ENCODE measurements around the gene PMPCA. TPM values are rescaled to one million over a fixed set of nuclear protein-coding genes. Genes with fewer than 3 reads are reported as not detected.
"Not testable (repeated sequence)": the region's sequence is repeated elsewhere in the genome, so short reads cannot be mapped to it uniquely, and the experiment has no call there.

The PMPCA gene
- total RNA-seq, 4 donors from 2014 or later = 29.4 to 38.7 (median 33.5) TPM

DNA sequence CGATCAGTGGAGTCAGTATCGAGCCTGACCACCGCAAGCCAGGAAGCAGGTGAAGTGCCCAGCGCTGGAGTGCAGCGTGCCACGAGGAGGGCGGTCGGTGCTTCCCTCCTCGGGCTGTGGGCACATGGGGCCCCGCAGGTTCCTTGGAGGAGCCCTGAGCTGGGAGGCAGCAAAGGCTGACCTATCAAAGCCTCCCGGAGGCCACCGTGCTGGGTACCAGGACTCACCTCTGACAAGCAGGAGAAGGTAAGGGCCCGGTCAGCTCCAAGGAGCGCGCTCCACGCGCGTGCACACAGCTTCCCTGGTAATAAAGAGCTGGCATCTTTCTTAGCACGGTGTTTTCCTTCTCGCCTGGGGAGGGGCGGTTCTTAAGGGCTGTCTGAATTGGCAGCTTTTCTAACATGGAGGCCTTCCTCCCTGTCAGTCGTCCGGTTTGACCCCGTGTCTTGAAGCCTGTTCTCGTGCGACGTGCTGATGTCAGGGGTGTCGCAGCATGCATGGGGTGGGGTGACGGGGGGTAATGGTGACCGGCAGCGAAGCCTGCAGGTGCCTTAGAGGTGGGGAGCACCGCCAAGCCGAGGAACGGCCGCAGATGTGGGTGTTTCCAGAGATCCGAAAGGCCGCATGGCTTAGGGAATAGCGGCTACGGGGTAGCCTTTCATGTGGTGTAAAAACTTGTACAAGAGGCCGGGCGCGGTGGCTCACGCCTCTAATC, 13.1 kb downstream of the PMPCA start:
- no peak overlapping the region for H3K27ac ChIP-seq
- no peaks in the 10 kb centered on the region for H3K4me1 ChIP-seq
- no peaks in the 10 kb centered on the region for H3K27me3 ChIP-seq
- DNase-seq = no peak
- peaks cover 37 to 78% (median 41%) of the 10 kb centered on the region in 3 donors for H3K36me3 ChIP-seq
- no peaks in the 10 kb centered on the region for H3K9me3 ChIP-seq
- TF ChIP-seq, protein P1, sequence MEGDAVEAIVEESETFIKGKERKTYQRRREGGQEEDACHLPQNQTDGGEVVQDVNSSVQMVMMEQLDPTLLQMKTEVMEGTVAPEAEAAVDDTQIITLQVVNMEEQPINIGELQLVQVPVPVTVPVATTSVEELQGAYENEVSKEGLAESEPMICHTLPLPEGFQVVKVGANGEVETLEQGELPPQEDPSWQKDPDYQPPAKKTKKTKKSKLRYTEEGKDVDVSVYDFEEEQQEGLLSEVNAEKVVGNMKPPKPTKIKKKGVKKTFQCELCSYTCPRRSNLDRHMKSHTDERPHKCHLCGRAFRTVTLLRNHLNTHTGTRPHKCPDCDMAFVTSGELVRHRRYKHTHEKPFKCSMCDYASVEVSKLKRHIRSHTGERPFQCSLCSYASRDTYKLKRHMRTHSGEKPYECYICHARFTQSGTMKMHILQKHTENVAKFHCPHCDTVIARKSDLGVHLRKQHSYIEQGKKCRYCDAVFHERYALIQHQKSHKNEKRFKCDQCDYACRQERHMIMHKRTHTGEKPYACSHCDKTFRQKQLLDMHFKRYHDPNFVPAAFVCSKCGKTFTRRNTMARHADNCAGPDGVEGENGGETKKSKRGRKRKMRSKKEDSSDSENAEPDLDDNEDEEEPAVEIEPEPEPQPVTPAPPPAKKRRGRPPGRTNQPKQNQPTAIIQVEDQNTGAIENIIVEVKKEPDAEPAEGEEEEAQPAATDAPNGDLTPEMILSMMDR (IDR thresholded peaks at IDR 0.05) = no peak
- no peak overlapping the region for H3K4me3 ChIP-seq
- intact Hi-C loops (cut with DNase I) = no loop called here
- 92 to 94% methylated on average over 15 to 26 of the region's 43 CpGs for whole genome bisulfite sequencing, 2 donors

DNA sequence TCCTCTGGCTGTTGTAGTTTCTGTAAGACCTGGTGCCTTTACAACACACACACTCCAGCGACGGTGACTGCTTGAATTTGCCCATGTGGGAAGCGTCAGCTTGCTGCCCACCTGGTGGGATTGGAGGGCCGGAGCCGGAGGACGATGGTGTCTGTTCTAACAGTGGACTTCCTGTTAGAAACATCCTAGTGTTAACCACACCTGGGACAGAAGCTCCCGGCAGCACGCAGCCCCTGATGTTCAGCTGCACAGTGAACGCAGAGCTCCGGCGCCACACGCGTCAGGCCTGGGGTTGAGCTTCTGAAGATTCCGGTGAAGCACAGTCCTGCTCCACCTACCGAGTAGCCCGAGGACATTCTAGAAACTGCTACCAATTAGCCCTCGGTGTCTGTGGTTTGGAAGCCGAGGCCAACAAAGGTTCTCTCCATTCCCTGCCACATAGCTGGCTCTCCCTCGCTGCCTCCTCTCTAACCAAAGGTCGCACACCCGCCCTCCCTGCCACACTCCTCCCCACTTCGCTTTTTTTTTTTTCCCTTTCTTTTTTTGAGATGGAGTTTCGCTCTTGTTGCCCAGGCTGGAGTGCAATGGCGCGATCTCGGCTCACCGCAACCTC, 14.4 kb downstream of the PMPCA start:
- DNase-seq = no peak
- TF ChIP-seq POLR2A (IDR thresholded peaks at IDR 0.05) = no peak
- TF ChIP-seq, protein P1 (IDR thresholded peaks at IDR 0.05) = no peak
- Histone ChIP-seq H3K4me1 (no peaks in the 10 kb centered on the region), H3K9me3 (no peaks in the 10 kb centered on the region), H3K27ac (no peak overlapping the region), H3K36me3 (peaks cover 26 to 78% (median 37%) of the 10 kb centered on the region in 3 donors), H3K4me3 (no peak overlapping the region), H3K27me3 (no peaks in the 10 kb centered on the region)
- 86 to 88% methylated on average over 13 to 19 of the region's 27 CpGs for WGBS, 2 donors
- intact Hi-C loops (cut with DNase I) = no loop called here

DNA sequence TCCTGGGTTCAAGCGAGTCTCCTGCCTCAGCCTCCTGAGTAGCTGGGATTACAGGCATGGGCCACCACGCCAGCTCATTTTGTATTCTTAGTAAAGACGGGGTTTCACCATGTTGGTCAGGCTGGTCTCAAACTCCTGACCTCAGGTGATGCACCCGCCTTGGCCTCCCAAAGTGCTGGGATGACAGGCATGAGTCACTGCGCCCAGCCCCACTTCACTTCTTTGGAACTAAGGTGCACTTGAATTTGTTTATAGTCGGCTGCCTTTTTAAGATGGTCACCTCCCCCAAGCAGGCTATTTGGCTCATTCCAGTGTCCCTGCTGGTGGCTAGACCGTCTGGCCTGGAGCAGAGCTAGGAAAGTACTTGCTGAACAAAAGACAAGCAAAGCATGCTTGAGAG, 14.9 kb downstream of the PMPCA start:
- H3K9me3 ChIP-seq; H3K4me3 ChIP-seq; H3K27ac ChIP-seq; H3K4me1 ChIP-seq; intact Hi-C loops (cut with DNase I); H3K27me3 ChIP-seq; DNase-seq: not testable (repeated sequence)
- H3K36me3 ChIP-seq = peaks cover 31 to 78% (median 36%) of the 10 kb centered on the region in 3 donors
- 56 to 69% methylated on average over 1 to 7 of the region's 7 CpGs for WGBS, 2 donors

DNA sequence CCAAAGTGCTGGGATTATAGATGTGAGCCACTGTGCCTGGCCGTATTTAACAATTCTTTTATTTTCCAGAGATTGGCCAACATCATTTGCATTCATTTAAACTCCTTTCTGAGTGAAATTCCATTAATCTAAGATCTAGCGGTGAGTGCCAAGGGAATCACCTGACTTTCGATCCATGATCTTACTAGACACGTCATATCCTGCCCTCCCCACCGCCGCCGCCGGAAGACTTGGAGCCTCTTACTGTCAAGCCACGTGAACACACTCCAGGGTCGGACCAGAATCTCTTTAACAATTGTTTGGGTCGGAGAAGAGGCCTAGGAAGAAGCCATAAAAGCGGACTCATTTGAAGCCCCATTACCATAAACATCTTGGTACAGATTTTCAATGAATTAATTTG, 16.3 kb downstream of the PMPCA start:
- Histone ChIP-seq H3K9me3 (no peaks in the 10 kb centered on the region), H3K4me1 (no peaks in the 10 kb centered on the region), H3K27me3 (no peaks in the 10 kb centered on the region), H3K4me3 (no peak overlapping the region), H3K27ac (no peak overlapping the region), H3K36me3 (peaks cover 31 to 72% (median 34%) of the 10 kb centered on the region in 3 donors)
- TF ChIP-seq, protein P1 (IDR thresholded peaks at IDR 0.05) = no peak
- no peak for TF ChIP-seq POLR2A (IDR thresholded peaks at IDR 0.05)
- intact Hi-C loops (cut with DNase I) = no loop called here
- WGBS, 2 donors = 49 to 67% methylated on average over 12 of the region's 12 CpGs
- no peak for DNase-seq

DNA sequence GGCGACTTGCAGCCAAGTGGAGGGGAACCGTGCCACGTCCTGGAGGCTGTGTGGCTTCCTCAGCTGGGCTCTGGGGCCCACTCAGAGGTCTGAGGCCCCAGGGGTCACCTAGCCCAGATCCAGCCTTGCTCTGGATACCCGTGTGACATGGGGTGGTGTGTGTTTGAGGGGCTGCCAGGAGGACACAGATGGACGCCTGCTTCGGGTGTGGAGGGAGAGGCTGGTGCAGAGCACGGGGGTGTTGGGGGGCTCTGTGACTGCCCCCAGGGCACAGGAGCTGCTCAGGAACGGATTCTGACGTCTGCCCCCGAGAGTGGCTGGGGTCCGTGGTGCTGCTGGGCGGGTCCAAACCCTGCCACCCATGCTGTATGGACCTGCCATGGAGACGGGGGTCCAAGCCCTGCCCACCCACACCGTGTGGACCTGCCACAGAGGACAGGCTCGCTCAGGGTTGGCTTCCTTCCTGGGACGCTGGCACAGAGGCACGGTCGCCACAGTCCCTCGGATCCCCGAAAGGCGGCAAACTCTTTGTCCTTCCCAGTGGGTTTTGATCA, 18.7 kb downstream of the PMPCA start:
- no peaks in the 10 kb centered on the region for H3K27me3 ChIP-seq
- DNase-seq = no peak
- H3K27ac ChIP-seq = no peak overlapping the region
- intact Hi-C loops (cut with DNase I) = no loop called here
- 80 to 85% methylated on average over 2 of the region's 21 CpGs for WGBS, 2 donors
- no peaks in the 10 kb centered on the region for H3K4me1 ChIP-seq
- peaks cover 11 to 72% (median 17%) of the 10 kb centered on the region in 3 donors for H3K36me3 ChIP-seq
- TF ChIP-seq, protein P1 (IDR thresholded peaks at IDR 0.05) = no peak
- TF ChIP-seq POLR2A (IDR thresholded peaks at IDR 0.05) = no peak
- no peaks in the 10 kb centered on the region for H3K9me3 ChIP-seq
- no peak overlapping the region for H3K4me3 ChIP-seq

Measured in esophagus squamous epithelium (tissue), 5 donors.